Measurements from ENCODE around the gene PARP1.

Gene PARP1

DNA sequence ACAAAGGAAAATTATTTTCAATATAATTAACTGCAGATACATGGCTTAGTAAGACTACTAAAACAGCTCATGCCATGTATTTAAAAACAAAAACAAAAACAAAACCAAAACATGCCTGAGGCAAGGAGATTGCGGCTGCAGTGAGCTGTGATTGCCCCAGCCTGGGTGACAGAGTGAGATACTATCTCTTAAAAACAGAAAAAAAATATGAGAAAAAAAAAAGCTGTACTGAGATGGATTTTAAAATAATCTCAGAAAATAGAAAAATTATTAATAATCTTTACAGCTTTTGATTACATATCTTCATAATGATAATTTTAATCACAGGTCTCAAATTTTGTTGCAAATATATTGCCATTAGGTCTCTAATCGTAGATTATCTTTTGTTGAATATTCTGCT is 74.9 kb downstream of the PARP1 start:
- H3K36me3 ChIP-seq (ENCODE audit: control insufficient read depth, low read depth, low read length) = no peaks in the 10 kb centered on the region
- no peak overlapping the region for H3K27ac ChIP-seq (ENCODE audit: low read length)
- no peaks in the 10 kb centered on the region for H3K9me3 ChIP-seq (ENCODE audit: control insufficient read depth, low read depth, low read length)
- H3K4me1 ChIP-seq (ENCODE audit: control insufficient read depth, low read depth, low read length) = no peaks in the 10 kb centered on the region
- H3K27me3 ChIP-seq (ENCODE audit: control insufficient read depth, insufficient read depth, low read length) = no peaks in the 10 kb centered on the region
- H3K4me3 ChIP-seq (ENCODE audit: low read length) = no peak overlapping the region
- H3K9ac ChIP-seq (ENCODE audit: low read length) = no peak overlapping the region

DNA sequence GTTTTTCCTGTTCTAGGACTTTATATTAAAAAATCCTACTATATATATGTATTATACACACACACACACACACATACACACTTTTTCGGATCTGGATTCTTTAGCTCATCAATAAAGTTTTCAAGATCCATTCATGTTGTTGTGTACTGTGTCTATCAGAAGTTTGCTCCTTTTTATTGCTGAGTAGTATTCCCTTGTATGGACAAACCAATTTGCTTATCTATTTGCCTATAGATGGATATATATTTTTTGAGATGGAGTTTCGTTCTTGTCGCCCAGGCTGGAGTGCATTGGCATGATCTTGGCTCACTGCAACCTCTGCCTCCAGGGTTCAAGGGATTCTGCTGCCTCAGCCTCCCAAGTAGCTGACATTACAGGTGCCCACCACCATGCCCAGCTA is 78.7 kb downstream of the PARP1 start:
- no peak overlapping the region for H3K27ac ChIP-seq (ENCODE audit: low read length)
- no peaks in the 10 kb centered on the region for H3K9me3 ChIP-seq (ENCODE audit: control insufficient read depth, low read depth, low read length)
- no peak overlapping the region for H3K4me3 ChIP-seq (ENCODE audit: low read length)
- no peaks in the 10 kb centered on the region for H3K4me1 ChIP-seq (ENCODE audit: control insufficient read depth, low read depth, low read length)
- H3K27me3 ChIP-seq (ENCODE audit: control insufficient read depth, insufficient read depth, low read length) = no peaks in the 10 kb centered on the region
- H3K9ac ChIP-seq (ENCODE audit: low read length) = no peak overlapping the region
- H3K36me3 ChIP-seq (ENCODE audit: control insufficient read depth, low read depth, low read length) = no peaks in the 10 kb centered on the region

DNA sequence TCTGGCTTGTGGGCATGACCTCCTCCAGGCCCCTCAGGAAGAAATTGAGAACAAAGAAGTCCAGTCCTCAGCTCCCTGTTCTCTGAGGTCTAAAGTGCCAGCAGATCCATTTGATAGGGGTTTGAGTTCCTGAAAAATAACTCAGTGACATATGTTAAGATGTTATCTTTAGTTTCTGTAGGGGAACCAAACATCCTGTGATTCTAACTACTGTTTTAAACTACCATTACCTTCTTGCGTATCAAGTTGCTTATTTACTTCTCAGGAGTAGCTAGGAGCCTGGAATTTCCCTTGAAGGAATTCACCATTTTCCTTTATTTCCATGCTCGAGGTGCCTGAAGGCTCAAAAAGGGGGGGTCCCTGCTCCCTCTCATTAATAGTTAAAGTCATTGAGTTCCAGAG is 80.1 kb downstream of the PARP1 start:
- no peak overlapping the region for H3K9ac ChIP-seq (ENCODE audit: low read length)
- no peaks in the 10 kb centered on the region for H3K36me3 ChIP-seq (ENCODE audit: control insufficient read depth, low read depth, low read length)
- no peaks in the 10 kb centered on the region for H3K9me3 ChIP-seq (ENCODE audit: control insufficient read depth, low read depth, low read length)
- no peaks in the 10 kb centered on the region for H3K4me1 ChIP-seq (ENCODE audit: control insufficient read depth, low read depth, low read length)
- no peaks in the 10 kb centered on the region for H3K27me3 ChIP-seq (ENCODE audit: control insufficient read depth, insufficient read depth, low read length)
- H3K27ac ChIP-seq (ENCODE audit: low read length) = no peak overlapping the region
- H3K4me3 ChIP-seq (ENCODE audit: low read length) = no peak overlapping the region

DNA sequence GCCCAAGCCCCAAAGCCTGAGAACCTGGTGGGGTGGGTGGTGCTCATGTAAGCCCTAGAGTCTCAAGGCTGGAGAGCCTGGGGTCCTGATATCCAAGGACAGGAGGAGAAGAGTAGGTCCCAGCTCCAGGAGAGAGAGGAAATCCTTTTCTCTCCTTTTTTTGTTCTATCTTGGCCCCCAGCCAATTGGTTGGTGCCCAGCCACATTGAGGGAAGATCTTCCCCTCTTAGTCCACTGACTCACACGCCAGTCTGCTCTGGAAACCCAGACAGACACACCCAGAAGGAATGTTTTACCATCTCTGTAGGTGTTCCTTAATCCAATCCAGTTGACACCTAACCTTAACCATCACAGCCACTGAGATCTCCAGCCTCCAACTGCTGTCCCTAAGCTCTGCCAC is 82.7 kb downstream of the PARP1 start:
- H3K9ac ChIP-seq (ENCODE audit: low read length) = no peak overlapping the region
- no peak overlapping the region for H3K4me3 ChIP-seq (ENCODE audit: low read length)
- no peaks in the 10 kb centered on the region for H3K9me3 ChIP-seq (ENCODE audit: control insufficient read depth, low read depth, low read length)
- no peaks in the 10 kb centered on the region for H3K36me3 ChIP-seq (ENCODE audit: control insufficient read depth, low read depth, low read length)
- H3K4me1 ChIP-seq (ENCODE audit: control insufficient read depth, low read depth, low read length) = no peaks in the 10 kb centered on the region
- no peaks in the 10 kb centered on the region for H3K27me3 ChIP-seq (ENCODE audit: control insufficient read depth, insufficient read depth, low read length)
- no peak overlapping the region for H3K27ac ChIP-seq (ENCODE audit: low read length)

DNA sequence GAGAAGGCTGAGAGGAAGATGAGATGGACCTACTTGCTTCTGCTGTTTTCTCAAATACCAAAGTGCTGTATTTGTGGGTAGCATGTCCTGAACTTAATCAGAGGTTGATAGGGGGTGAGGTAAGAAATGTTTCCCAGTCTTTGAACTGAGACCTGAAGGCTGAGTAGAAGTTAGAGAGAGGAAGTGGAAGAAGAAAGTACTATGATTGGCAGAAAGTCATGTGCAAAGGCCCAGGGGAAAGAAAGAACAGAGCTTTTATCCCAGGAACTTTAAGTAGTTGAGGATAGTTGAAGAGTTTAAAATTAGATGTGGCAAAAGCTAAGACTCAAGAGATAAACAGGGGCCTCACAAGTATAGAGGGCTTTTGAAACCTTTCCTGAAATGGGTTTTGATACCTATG is 83.4 kb downstream of the PARP1 start:
- Histone ChIP-seq H3K9me3 (ENCODE audit: control insufficient read depth, low read depth, low read length) (no peaks in the 10 kb centered on the region), H3K27me3 (ENCODE audit: control insufficient read depth, insufficient read depth, low read length) (no peaks in the 10 kb centered on the region), H3K27ac (ENCODE audit: low read length) (no peak overlapping the region), H3K4me3 (ENCODE audit: low read length) (no peak overlapping the region), H3K36me3 (ENCODE audit: control insufficient read depth, low read depth, low read length) (no peaks in the 10 kb centered on the region), H3K4me1 (ENCODE audit: control insufficient read depth, low read depth, low read length) (no peaks in the 10 kb centered on the region), H3K9ac (ENCODE audit: low read length) (no peak overlapping the region)

DNA sequence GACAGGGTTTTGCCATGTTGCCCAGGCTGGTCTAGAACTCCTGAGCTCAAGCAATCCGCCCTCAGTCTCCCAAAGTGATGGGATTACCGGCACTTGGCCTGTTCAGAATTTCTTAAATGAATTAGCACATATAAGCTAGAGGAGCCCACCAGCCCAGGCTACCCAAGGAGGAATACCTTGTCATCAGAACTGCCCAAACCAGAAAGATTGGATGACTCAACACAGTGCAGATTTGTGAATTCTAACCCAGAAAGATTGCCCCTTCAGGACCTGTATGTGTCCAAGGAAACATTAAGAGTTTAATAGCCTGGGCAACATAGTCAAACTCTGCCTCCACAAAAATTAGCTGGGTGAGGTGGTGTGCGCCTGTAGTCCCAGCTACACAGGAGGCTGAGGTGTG is 84.9 kb downstream of the PARP1 start:
- H3K36me3 ChIP-seq (ENCODE audit: control insufficient read depth, low read depth, low read length) = no peaks in the 10 kb centered on the region
- H3K9ac ChIP-seq (ENCODE audit: low read length) = no peak overlapping the region
- H3K4me1 ChIP-seq (ENCODE audit: control insufficient read depth, low read depth, low read length) = no peaks in the 10 kb centered on the region
- no peaks in the 10 kb centered on the region for H3K9me3 ChIP-seq (ENCODE audit: control insufficient read depth, low read depth, low read length)
- no peak overlapping the region for H3K27ac ChIP-seq (ENCODE audit: low read length)
- no peaks in the 10 kb centered on the region for H3K27me3 ChIP-seq (ENCODE audit: control insufficient read depth, insufficient read depth, low read length)
- H3K4me3 ChIP-seq (ENCODE audit: low read length) = no peak overlapping the region

DNA sequence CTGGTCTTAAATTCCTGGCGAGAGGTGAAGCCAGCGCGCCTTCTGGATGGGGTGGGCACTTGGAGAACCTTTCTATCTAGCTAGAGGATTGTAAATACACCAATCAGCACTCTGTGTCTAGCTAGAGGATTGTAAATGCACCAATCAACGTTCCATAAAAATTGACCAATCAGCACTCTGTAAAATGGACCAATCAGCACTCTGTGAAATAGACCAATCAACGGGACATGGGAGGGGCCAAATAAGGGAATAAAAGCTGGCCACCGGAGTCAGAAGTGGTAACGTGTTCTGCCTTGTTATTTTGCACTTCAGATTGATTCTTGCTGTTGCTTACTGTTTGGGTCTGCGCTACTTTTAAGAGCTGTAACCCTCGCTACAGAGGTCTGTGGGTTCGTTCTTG is 87.0 kb downstream of the PARP1 start:
- Histone ChIP-seq H3K36me3 (ENCODE audit: control insufficient read depth, low read depth, low read length) (no peaks in the 10 kb centered on the region), H3K27me3 (ENCODE audit: control insufficient read depth, insufficient read depth, low read length) (no peaks in the 10 kb centered on the region), H3K9me3 (ENCODE audit: control insufficient read depth, low read depth, low read length) (no peaks in the 10 kb centered on the region), H3K9ac (ENCODE audit: low read length) (no peak overlapping the region), H3K4me1 (ENCODE audit: control insufficient read depth, low read depth, low read length) (no peaks in the 10 kb centered on the region), H3K27ac (ENCODE audit: low read length) (no peak overlapping the region), H3K4me3 (ENCODE audit: low read length) (no peak overlapping the region)

DNA sequence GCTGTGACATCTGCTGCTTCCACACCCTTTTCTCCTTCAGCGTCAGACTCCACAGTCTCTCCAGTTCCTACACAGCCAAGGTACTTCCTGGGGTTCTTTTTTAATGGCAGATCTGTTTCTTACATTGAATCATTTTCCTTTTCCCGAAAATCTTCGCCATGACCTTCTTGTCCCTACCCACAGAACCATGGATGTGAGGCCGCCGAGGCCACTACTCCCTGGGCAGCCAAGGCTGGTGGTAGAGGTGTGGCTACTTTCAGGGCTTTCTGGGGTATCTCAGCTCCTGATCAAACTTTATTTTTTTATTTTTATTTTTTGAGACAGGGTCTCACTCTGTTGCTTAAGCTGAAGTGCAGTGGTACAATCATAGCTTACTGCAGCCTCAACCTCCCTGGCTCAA is 89.4 kb downstream of the PARP1 start:
- no peak overlapping the region for H3K27ac ChIP-seq (ENCODE audit: low read length)
- no peak overlapping the region for H3K9ac ChIP-seq (ENCODE audit: low read length)
- H3K9me3 ChIP-seq (ENCODE audit: control insufficient read depth, low read depth, low read length) = no peaks in the 10 kb centered on the region
- no peaks in the 10 kb centered on the region for H3K27me3 ChIP-seq (ENCODE audit: control insufficient read depth, insufficient read depth, low read length)
- H3K36me3 ChIP-seq (ENCODE audit: control insufficient read depth, low read depth, low read length) = no peaks in the 10 kb centered on the region
- no peaks in the 10 kb centered on the region for H3K4me1 ChIP-seq (ENCODE audit: control insufficient read depth, low read depth, low read length)
- no peak overlapping the region for H3K4me3 ChIP-seq (ENCODE audit: low read length)

DNA sequence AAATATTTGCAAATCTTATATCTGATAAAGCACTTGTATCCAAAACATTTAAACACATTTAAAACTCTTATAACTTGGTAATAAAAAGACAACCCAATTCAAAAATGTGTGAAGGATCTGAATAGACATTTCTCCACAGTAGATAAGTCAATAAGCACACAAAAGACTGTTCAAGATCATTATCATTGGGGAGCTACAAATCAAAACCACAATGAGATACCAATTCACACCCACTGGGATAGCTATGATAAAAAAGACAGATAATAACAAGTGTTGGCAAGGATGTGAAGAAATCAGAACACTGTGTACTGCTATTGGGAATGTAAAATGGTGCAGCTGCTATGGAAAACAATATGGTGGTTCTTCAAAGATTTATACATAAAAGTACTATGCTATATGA is 93.8 kb downstream of the PARP1 start:
- Histone ChIP-seq H3K9me3 (ENCODE audit: control insufficient read depth, low read depth, low read length) (no peaks in the 10 kb centered on the region), H3K4me1 (ENCODE audit: control insufficient read depth, low read depth, low read length) (peaks cover 10% of the 10 kb centered on the region), H3K27ac (ENCODE audit: low read length) (no peak overlapping the region), H3K27me3 (ENCODE audit: control insufficient read depth, insufficient read depth, low read length) (peaks cover 17% of the 10 kb centered on the region), H3K4me3 (ENCODE audit: low read length) (no peak overlapping the region), H3K9ac (ENCODE audit: low read length) (no peak overlapping the region), H3K36me3 (ENCODE audit: control insufficient read depth, low read depth, low read length) (no peaks in the 10 kb centered on the region)

DNA sequence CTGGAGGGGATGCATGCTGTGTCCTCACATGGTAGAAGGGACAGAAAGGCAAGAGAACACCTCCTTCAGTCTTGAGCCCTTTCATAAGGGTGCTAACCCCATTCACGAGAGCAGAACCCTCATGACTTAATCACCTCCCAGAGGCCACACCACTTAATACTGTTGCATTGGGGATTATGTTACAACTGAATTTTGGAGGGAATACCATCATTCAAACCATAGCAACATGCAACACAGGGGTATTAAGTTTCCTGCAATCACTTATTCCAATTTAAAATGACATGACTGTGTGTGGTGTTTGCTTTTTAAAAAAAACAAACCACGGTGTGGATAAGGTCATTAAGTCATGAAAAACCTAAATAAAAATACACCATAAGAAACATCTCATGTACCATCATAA is 95.8 kb downstream of the PARP1 start:
- H3K9ac ChIP-seq (ENCODE audit: low read length) = no peak overlapping the region
- peaks cover 17% of the 10 kb centered on the region for H3K27me3 ChIP-seq (ENCODE audit: control insufficient read depth, insufficient read depth, low read length)
- H3K4me1 ChIP-seq (ENCODE audit: control insufficient read depth, low read depth, low read length) = peaks cover 17% of the 10 kb centered on the region
- no peaks in the 10 kb centered on the region for H3K9me3 ChIP-seq (ENCODE audit: control insufficient read depth, low read depth, low read length)
- H3K27ac ChIP-seq (ENCODE audit: low read length) = no peak overlapping the region
- H3K4me3 ChIP-seq (ENCODE audit: low read length) = no peak overlapping the region
- H3K36me3 ChIP-seq (ENCODE audit: control insufficient read depth, low read depth, low read length) = no peaks in the 10 kb centered on the region

DNA sequence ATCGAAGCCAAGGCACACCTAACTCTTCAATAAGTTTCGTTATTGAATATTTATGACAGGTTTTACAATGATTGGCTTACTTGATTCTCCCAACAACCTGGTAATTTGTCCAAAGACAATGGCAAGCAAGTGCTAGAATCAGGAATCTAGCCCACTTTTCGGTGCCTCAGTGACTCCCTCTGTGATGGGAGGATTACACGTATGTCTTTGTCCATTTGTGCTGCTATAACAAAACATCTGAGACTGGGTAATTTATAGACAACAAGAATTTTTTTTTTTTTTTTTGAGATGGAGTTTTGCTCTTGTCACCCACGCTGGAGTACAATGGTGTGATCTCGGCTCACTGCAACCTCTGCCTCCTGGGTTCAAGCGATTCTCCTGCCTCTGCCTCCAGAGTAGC is 96.5 kb downstream of the PARP1 start:
- Histone ChIP-seq H3K27ac (ENCODE audit: low read length) (no peak overlapping the region), H3K36me3 (ENCODE audit: control insufficient read depth, low read depth, low read length) (no peaks in the 10 kb centered on the region), H3K27me3 (ENCODE audit: control insufficient read depth, insufficient read depth, low read length) (peaks cover 17% of the 10 kb centered on the region), H3K9me3 (ENCODE audit: control insufficient read depth, low read depth, low read length) (no peaks in the 10 kb centered on the region), H3K4me3 (ENCODE audit: low read length) (no peak overlapping the region), H3K9ac (ENCODE audit: low read length) (no peak overlapping the region), H3K4me1 (ENCODE audit: control insufficient read depth, low read depth, low read length) (peaks cover 17% of the 10 kb centered on the region)

Data from iPS-18a (cell line).